ENCODE measurements around the gene CCNL2.
"Not testable (repeated sequence)": the region's sequence is repeated elsewhere in the genome, so short reads cannot be mapped to it uniquely, and the experiment has no call there.

The CCNL2 gene

DNA sequence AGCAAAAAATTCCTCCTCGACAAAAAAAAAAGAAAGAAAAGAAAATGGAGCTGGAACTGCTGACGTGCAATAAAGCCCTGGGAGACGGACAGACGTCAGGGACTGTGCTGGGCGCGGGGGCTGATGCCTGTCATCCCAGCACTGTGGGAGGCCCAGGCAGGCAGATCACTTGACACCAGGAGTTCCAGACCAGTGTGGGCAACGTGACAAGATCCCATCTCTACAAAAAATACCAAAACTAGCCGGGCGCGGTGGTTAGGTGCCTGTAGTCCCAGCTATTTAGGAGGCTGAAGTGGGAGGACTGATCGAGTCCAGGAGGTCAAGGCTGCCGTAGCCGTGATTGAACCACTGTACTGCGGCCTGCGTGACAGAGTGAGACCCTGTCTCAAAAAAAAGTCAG is 25.6 kb upstream of the CCNL2 start:
- Histone ChIP-seq H3K27me3 (ENCODE audit: low read depth, low read length) (no peaks in the 10 kb centered on the region), H3K36me3 (ENCODE audit: control insufficient read depth in 1 of 2, insufficient read depth in 2 of 2, low read length in 2 of 2) (no peaks in the 10 kb centered on the region), H3K4me3 (ENCODE audit: low read depth in 1 of 2, low read length in 2 of 2) (no peak overlapping the region), H3K4me1 (ENCODE audit: control insufficient read depth in 1 of 2, insufficient read depth in 2 of 2, low read length in 2 of 2) (peaks cover 1 to 25% of the 10 kb centered on the region in 2 donors), H3K9me3 (ENCODE audit: control insufficient read depth in 1 of 2, low read length in 2 of 2) (no peaks in the 10 kb centered on the region), H3K27ac (ENCODE audit: low read length) (no peak overlapping the region)

DNA sequence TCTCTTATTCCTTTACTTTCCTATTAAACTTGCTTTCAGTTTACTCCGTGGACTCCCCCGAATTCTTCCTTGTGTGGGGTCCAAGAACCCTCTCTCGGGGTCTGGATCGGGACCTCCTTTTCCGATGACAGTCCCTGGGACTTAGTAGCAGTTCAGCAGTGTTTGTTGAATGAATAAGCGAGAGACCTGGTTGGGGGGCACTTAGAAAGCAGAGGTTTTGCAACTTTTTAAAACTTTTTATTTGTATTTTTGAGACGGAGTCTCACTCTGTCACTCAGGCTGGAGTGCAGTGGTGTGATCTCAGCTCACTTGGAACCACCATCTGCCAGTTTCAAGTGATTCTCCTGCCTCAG is 24.1 kb upstream of the CCNL2 start:
- no peaks in the 10 kb centered on the region for H3K9me3 ChIP-seq (ENCODE audit: control insufficient read depth in 1 of 2, low read length in 2 of 2)
- no peaks in the 10 kb centered on the region for H3K27me3 ChIP-seq (ENCODE audit: low read depth, low read length)
- no peaks in the 10 kb centered on the region for H3K36me3 ChIP-seq (ENCODE audit: control insufficient read depth in 1 of 2, insufficient read depth in 2 of 2, low read length in 2 of 2)
- peaks cover 0 to 18% of the 10 kb centered on the region in 2 donors for H3K4me1 ChIP-seq (ENCODE audit: control insufficient read depth in 1 of 2, insufficient read depth in 2 of 2, low read length in 2 of 2)
- H3K27ac ChIP-seq (ENCODE audit: low read length) = no peak overlapping the region
- H3K4me3 ChIP-seq (ENCODE audit: low read depth in 1 of 2, low read length in 2 of 2) = no peak overlapping the region

DNA sequence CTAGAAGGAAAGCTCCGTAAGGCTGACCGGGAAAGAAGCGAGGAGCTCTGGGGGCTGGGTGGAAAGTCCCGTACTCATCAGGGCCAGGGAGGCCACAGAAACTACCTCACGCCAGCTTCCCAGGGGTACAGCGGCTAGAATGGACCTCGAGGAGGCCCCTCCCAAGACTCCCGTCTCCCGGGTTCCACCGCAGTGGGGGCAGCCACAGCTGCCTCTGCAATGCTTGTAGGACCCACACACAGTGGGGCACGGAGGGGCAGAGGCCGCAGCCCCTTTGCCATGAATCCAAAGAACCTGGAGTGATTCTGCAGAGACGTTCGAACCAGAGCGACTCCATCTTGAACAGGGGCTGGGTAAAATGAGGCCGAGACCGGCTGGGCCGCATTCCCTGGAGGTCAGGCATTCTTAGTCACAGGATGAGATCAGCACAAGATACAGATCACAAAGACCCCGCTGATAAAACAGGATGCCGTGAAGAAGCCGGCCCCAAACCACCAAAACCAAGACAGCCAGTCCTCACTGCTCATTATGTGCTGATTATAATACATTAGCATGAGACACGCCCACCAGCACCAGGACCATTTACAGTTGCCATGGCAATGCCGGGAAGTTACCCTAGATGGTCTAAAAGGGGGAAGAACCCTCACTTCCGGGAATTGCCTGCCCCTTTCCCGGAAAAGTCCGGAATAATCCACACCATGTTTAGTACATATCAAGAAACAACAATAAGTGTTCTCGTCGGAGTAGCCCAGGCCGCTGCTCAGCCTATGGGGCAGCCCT is 23.5 kb upstream of the CCNL2 start:
- no peaks in the 10 kb centered on the region for H3K36me3 ChIP-seq (ENCODE audit: control insufficient read depth in 1 of 2, insufficient read depth in 2 of 2, low read length in 2 of 2)
- peaks cover 0 to 16% of the 10 kb centered on the region in 2 donors for H3K4me1 ChIP-seq (ENCODE audit: control insufficient read depth in 1 of 2, insufficient read depth in 2 of 2, low read length in 2 of 2)
- no peak overlapping the region for H3K27ac ChIP-seq (ENCODE audit: low read length)
- no peaks in the 10 kb centered on the region for H3K9me3 ChIP-seq (ENCODE audit: control insufficient read depth in 1 of 2, low read length in 2 of 2)
- no peaks in the 10 kb centered on the region for H3K27me3 ChIP-seq (ENCODE audit: low read depth, low read length)
- H3K4me3 ChIP-seq (ENCODE audit: low read depth in 1 of 2, low read length in 2 of 2) = no peak overlapping the region

DNA sequence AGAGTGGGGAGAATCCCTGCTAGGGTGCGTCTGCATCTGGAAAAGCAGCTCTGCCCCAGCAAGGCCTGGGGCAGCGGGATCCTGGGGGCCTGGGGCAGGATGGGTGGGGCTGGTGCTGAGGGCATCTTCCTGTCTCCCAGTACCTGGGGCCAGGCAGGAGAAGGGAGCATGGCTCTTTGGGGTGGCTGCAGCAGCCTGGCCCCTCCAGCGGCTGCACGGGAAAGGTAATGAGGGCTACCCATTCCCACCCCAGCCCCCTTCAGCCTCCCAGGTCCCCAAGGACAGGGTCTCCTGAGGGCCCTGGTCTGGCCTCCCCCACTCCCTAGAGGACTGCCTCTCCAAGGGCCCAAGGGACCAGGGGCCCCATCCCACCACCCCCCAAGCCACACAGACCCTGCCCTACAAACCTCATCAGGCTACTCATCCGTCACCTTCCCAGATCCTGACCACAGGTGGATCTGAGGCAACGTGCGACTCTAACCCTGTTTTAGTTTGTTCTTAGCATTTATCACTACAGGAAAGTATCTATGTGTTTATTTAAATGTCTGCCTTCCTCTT is 22.9 kb upstream of the CCNL2 start:
- Histone ChIP-seq H3K27me3 (ENCODE audit: low read depth, low read length) (no peaks in the 10 kb centered on the region), H3K36me3 (ENCODE audit: control insufficient read depth in 1 of 2, insufficient read depth in 2 of 2, low read length in 2 of 2) (no peaks in the 10 kb centered on the region), H3K4me3 (ENCODE audit: low read depth in 1 of 2, low read length in 2 of 2) (no peak overlapping the region), H3K4me1 (ENCODE audit: control insufficient read depth in 1 of 2, insufficient read depth in 2 of 2, low read length in 2 of 2) (peaks cover 0 to 16% of the 10 kb centered on the region in 2 donors), H3K27ac (ENCODE audit: low read length) (no peak overlapping the region), H3K9me3 (ENCODE audit: control insufficient read depth in 1 of 2, low read length in 2 of 2) (no peaks in the 10 kb centered on the region)

DNA sequence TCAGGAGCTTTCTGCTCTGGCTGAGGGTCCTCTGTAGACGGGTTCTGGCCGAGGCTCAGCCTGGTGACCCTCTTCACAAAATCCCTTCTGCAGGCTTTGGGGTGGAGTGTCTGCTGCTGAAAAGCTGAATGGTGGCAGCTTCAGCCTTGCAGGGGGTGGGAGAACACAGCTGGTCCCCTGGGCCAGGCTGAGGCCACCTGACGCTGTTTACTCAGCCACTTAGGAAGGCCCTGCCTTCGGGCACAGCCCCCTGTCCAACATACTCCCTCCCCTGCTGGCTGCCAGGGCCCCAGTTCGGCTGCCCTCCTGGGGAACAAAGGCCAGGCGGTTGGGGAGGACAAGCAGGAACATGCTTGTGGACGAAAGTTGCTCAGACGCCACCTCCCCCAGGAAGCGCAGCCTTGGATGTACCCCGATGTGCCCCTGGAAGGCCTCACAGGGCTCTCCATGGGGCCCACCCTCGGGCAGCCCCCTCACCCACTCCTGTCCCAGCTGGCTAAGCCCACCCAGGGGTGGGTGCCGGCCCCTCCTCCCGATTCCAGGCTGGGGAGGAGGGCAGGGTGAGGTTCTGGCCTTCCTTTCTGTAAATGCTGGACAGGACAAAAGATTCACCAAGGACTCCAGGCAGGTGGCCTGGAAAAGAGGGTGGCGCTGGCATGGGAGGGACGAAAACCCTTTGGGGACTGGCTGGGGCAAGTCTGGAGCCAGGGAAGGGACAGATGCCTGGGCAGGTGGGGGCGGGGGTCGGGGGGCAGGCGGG is 22.2 kb upstream of the CCNL2 start, which contains the start of gene ANKRD65:
TSS of gene ANKRD65 (minus strand) at position 130 of the 760 bp plus-strand sequence. CDS start 271 bp downstream, outside the sequence.
- Histone ChIP-seq H3K27ac (ENCODE audit: low read length) (no peak within 1 kb of the TSS), H3K27me3 (ENCODE audit: low read depth, low read length) (no peaks in the 10 kb centered on the region), H3K4me1 (ENCODE audit: control insufficient read depth in 1 of 2, insufficient read depth in 2 of 2, low read length in 2 of 2) (peaks cover 0 to 16% of the 10 kb centered on the region in 2 donors)

DNA sequence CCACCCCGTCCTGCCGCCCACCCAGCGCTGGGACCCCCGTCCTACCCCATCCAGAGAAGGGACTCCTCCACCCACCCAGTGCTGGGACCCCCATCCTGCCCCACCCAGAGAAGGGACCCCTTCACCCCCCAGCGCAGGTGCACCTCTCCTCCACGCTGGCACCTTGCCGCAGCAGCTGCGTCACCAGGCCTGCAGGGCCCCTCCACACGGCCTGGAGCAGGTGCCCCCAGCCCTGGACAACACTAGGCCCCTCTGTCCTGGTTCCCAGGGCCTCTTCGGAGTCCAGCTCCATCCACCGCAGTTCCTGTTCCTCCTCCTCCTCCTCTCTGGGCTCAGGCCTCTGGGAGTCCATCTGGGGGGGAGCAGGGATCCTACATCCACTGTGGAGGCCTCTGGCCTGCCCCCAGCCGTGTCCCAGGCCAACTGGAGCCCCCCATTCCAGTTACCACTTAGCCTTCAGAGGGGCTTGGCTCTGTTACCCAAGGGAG is 21.6 kb upstream of the CCNL2 start:
- no peaks in the 10 kb centered on the region for H3K9me3 ChIP-seq (ENCODE audit: control insufficient read depth in 1 of 2, low read length in 2 of 2)
- no peaks in the 10 kb centered on the region for H3K27me3 ChIP-seq (ENCODE audit: low read depth, low read length)
- H3K4me1 ChIP-seq (ENCODE audit: control insufficient read depth in 1 of 2, insufficient read depth in 2 of 2, low read length in 2 of 2) = peaks cover 0 to 16% of the 10 kb centered on the region in 2 donors
- no peak overlapping the region for H3K27ac ChIP-seq (ENCODE audit: low read length)
- peak overlapping the region in 1 of 2 donors; percentile 36 for H3K4me3 ChIP-seq (ENCODE audit: low read depth in 1 of 2, low read length in 2 of 2)
- H3K36me3 ChIP-seq (ENCODE audit: control insufficient read depth in 1 of 2, insufficient read depth in 2 of 2, low read length in 2 of 2) = no peaks in the 10 kb centered on the region

More for the DNA sequence above, 22.2 kb upstream of the CCNL2 start, which contains the start of gene ANKRD65:
- Histone ChIP-seq H3K9me3 (ENCODE audit: control insufficient read depth in 1 of 2, low read length in 2 of 2) (no peaks in the 10 kb centered on the region), H3K36me3 (ENCODE audit: control insufficient read depth in 1 of 2, insufficient read depth in 2 of 2, low read length in 2 of 2) (no peaks in the 10 kb centered on the region), H3K4me3 (ENCODE audit: low read depth in 1 of 2, low read length in 2 of 2) (peak within 1 kb of the TSS in 1 of 2 donors; percentile 36)

DNA sequence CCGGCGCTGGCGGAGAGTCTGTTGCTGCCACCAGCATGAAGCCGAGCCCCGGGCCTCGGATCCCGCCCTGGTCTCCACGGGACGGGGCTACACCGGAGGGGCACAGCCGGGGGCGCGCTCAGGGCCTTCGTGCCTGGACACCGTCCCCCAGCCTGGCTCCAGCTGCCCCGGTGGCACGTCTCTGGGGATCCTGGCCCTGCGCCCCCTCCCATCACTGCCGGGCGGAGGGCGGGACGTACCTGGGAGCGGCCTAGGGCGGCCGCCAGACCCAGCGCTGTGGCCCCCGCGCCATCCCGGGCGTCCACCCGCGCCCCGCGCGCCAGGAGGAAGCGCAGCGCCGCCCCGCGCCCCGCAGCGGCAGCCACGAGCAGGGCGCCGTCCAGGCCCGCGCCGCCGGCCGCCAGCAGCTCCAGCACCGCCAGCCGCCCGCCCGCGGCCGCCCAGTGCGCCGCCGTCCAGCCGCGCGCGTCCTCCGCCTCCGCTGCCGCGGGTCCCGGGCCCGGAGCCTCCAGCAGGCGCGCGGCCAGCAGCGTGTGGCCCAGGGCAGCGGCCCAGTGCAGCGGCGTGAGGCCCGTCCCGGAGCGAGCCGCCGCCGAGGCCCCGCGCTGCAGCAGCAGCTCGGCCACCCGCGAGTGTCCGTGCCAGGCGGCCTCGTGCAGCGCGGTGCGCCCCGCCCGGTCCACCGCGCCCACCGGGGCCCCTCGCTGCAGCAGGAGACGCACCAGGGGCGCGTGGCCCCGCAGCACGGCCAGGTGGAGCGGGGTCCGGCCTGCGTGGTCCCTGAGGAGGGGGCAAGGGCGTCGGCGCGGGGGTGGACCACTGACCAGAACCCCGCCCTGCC is 20.9 kb upstream of the CCNL2 start:
- no peaks in the 10 kb centered on the region for H3K27me3 ChIP-seq (ENCODE audit: low read depth, low read length)
- H3K4me3 ChIP-seq (ENCODE audit: low read depth in 1 of 2, low read length in 2 of 2) = peak overlapping the region in 1 of 2 donors; percentile 53
- no peaks in the 10 kb centered on the region for H3K36me3 ChIP-seq (ENCODE audit: control insufficient read depth in 1 of 2, insufficient read depth in 2 of 2, low read length in 2 of 2)
- no peak overlapping the region for H3K27ac ChIP-seq (ENCODE audit: low read length)
- peaks cover 0 to 16% of the 10 kb centered on the region in 2 donors for H3K4me1 ChIP-seq (ENCODE audit: control insufficient read depth in 1 of 2, insufficient read depth in 2 of 2, low read length in 2 of 2)
- no peaks in the 10 kb centered on the region for H3K9me3 ChIP-seq (ENCODE audit: control insufficient read depth in 1 of 2, low read length in 2 of 2)

DNA sequence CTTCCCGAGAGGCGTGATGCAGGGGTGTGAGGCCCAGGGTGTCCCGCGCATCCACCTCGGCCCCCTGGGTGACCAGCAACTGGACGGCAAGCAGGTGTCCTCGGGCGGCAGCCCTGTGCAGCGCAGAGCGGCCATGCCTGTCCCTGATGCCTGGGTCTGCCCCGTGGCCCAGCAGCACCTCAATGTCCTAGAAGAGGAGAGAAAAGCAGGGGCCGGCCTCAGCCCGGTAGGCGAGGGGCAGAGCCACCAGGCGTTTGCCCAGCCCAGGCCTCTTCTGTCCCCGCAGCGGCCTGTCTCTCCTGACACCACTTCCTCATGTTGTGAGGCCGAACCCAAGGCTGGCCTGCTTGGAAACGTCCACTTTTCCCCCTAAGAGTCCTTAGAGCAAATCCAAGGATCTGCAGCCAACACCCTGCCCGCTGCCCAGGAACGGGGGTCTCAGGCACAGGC is 20.3 kb upstream of the CCNL2 start:
- peaks cover 0 to 16% of the 10 kb centered on the region in 2 donors for H3K4me1 ChIP-seq (ENCODE audit: control insufficient read depth in 1 of 2, insufficient read depth in 2 of 2, low read length in 2 of 2)
- no peak overlapping the region for H3K27ac ChIP-seq (ENCODE audit: low read length)
- peak overlapping the region in 1 of 2 donors; percentile 53 for H3K4me3 ChIP-seq (ENCODE audit: low read depth in 1 of 2, low read length in 2 of 2)
- H3K9me3 ChIP-seq (ENCODE audit: control insufficient read depth in 1 of 2, low read length in 2 of 2) = no peaks in the 10 kb centered on the region
- no peaks in the 10 kb centered on the region for H3K27me3 ChIP-seq (ENCODE audit: low read depth, low read length)
- H3K36me3 ChIP-seq (ENCODE audit: control insufficient read depth in 1 of 2, insufficient read depth in 2 of 2, low read length in 2 of 2) = no peaks in the 10 kb centered on the region

DNA sequence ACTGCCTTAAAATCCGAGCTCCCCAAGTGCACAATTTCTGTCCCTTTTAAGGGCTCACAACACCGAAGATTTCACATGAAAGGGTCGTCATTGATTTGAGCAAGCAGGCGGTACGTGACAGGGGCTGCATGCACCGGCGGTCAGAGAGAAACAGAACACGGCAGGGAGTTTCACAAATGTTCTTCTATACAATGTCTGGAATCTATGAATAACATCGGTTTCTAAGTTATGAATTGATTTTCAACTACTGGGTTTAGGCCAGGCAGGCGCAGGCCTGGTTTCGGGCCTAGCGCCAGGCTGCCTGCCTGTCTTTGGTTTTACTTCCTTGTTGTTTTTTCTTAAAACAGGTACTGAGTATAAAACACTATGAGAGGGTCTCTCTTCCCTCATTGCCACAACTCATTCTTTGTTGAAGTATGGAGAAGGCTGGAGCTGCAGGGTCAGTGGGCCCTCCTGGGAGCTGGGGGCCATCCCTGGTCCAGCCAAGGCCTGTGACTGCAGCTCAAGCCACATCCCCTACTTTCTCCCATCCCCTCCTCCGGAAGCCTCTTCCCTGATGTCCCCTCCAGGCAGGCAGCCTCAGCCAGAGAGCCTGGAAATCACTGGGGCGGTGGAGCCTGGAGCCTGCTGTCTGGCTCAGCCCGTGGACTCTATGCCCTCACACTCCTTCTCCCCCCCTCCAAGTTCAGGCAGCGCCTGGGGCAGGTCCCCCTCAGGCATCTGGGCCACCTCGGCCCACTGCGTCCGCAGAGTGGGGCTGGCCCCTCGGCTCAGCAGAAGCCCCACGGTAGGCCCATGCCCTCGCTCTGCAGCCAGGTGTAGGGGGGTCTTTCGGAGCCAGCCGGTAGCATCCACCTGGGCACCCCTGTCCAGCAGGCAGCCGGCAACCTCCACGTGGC is 19.6 kb upstream of the CCNL2 start:
- H3K4me3 ChIP-seq (ENCODE audit: low read depth in 1 of 2, low read length in 2 of 2) = no peak overlapping the region
- H3K36me3 ChIP-seq (ENCODE audit: control insufficient read depth in 1 of 2, insufficient read depth in 2 of 2, low read length in 2 of 2) = no peaks in the 10 kb centered on the region
- H3K9me3 ChIP-seq (ENCODE audit: control insufficient read depth in 1 of 2, low read length in 2 of 2) = no peaks in the 10 kb centered on the region
- no peak overlapping the region for H3K27ac ChIP-seq (ENCODE audit: low read length)
- no peaks in the 10 kb centered on the region for H3K27me3 ChIP-seq (ENCODE audit: low read depth, low read length)
- peaks cover 0 to 16% of the 10 kb centered on the region in 2 donors for H3K4me1 ChIP-seq (ENCODE audit: control insufficient read depth in 1 of 2, insufficient read depth in 2 of 2, low read length in 2 of 2)

DNA sequence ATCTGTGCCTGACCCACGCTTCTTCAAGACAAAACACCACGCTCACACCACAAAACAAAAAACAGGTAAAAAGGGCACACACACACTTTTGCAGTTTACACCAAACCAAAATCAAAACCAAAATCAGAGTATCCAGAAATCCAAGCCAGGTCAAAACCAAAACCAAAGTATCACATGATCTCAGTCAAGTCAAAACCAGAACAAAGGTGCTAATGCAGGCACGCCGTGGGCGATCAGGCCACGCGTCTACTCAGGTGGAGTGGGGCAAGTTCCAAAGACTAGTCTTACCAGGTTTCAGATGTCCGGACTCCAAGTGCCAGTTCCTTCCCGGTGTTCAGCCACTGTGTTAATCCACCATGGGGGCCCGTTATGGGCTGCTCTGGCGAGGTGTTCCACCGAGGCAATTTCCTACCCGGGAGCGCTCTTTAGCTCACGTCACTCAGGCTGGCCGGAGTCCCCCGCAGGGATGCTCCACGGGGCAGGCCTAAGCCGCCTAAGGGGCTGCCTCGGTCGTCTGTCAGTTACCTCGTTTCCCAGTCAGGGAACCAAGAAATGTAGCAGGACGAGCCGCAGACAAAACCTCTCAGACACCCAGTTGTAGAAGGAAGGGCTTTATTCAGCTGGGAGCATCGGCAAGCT is 18.8 kb upstream of the CCNL2 start:
- peaks cover 0 to 16% of the 10 kb centered on the region in 2 donors for H3K4me1 ChIP-seq (ENCODE audit: control insufficient read depth in 1 of 2, insufficient read depth in 2 of 2, low read length in 2 of 2)
- H3K9me3 ChIP-seq (ENCODE audit: control insufficient read depth in 1 of 2, low read length in 2 of 2); H3K36me3 ChIP-seq (ENCODE audit: control insufficient read depth in 1 of 2, insufficient read depth in 2 of 2, low read length in 2 of 2); H3K27me3 ChIP-seq (ENCODE audit: low read depth, low read length); H3K27ac ChIP-seq (ENCODE audit: low read length); H3K4me3 ChIP-seq (ENCODE audit: low read depth in 1 of 2, low read length in 2 of 2): not testable (repeated sequence)
